HepG2 (cell line): ENCODE results near the gene PTMA. TPM values are rescaled to one million over a fixed set of nuclear protein-coding genes. Genes with fewer than 3 reads are reported as not detected.
A peak's percentile ranks its signal among the peaks of the same experiment; 100 is the strongest.

Experiments
- HES4 ChIP-seq: sonication (generic); formaldehyde crosslinking; IDR thresholded peaks from 2 replicates; pipeline ENCODE4 v1.9.0; 2021; ENCODE audit warnings: mild to moderate bottlenecking, missing genetic modification reagents, borderline replicate concordance
- NR1H2 ChIP-seq: sonication (generic); formaldehyde crosslinking; IDR thresholded peaks from 2 replicates; pipeline ENCODE4 v1.8.1; 2022; ENCODE audit warnings: low read depth, missing genetic modification reagents, borderline replicate concordance
- NRL ChIP-seq: sonication (generic); formaldehyde crosslinking; IDR thresholded peaks from 2 replicates; pipeline ENCODE4 v1.5.0; 2020; ENCODE audit warnings: missing genetic modification reagents, mild to moderate bottlenecking, moderate library complexity, borderline replicate concordance
- RCOR2 ChIP-seq: IDR thresholded peaks from 2 replicates; pipeline ENCODE4 v1.6.1; 2016; ENCODE audit warnings: missing biosample characterization, missing genetic modification reagents
- SATB2 ChIP-seq: sonication (generic); formaldehyde crosslinking; IDR thresholded peaks from 2 replicates; pipeline ENCODE4 v1.5.0; 2020; ENCODE audit warnings: missing genetic modification reagents
- SP5 ChIP-seq: IDR thresholded peaks from 2 replicates; pipeline ENCODE4 v1.6.1; 2016; ENCODE audit warnings: low read depth, borderline replicate concordance
- TBL1XR1 ChIP-seq: fragments of 150-350 bp; IDR thresholded peaks from 2 replicates; pipeline ENCODE4 v1.6.1; 2014; ENCODE audit warnings: borderline replicate concordance, low read length; ENCODE audit not compliant: partially characterized antibody
- TMF1 ChIP-seq: sonication (generic); formaldehyde crosslinking; IDR thresholded peaks from 2 replicates; pipeline ENCODE4 v1.8.1; 2022; ENCODE audit warnings: low read depth, missing genetic modification reagents
- ZFY ChIP-seq: sonication (generic); formaldehyde crosslinking; IDR thresholded peaks from 2 replicates; pipeline ENCODE4 v1.4.0; 2020; ENCODE audit warnings: missing genetic modification reagents
- ZKSCAN5 ChIP-seq: sonication (generic); formaldehyde crosslinking; IDR thresholded peaks from 2 replicates; pipeline ENCODE4 v1.5.1; 2020; ENCODE audit warnings: mild to moderate bottlenecking, missing genetic modification reagents
- ZNF607 ChIP-seq: sonication (generic); formaldehyde crosslinking; IDR thresholded peaks from 2 replicates; pipeline ENCODE4 v1.5.1; 2020; ENCODE audit warnings: missing genetic modification reagents, mild to moderate bottlenecking, borderline replicate concordance
- ZNF816 ChIP-seq: sonication (generic); formaldehyde crosslinking; IDR thresholded peaks from 2 replicates; pipeline ENCODE4 v1.8.0; 2022; ENCODE audit warnings: missing genetic modification reagents, mild to moderate bottlenecking, borderline replicate concordance
- polyA plus RNA-seq, 8 experiments: library from polyadenylated mRNA; depleted of rRNA in 3 of 8; stranded (reverse) in 7 of 8; unstranded in 1 of 8; fragments of >200 nt; fragmentation: Illumina TruSeq in 4 of 8; extraction: Trizol in 4 of 8; gene quantifications; 2 replicates each; pipeline versions ENCODE4 v1.2.1 to v1.2.3, GENCODE V29; 2011 to 2016; ENCODE audit warnings: low read depth in 4 of 8, missing spikeins in 1 of 8, mixed read lengths in 1 of 8; ENCODE audit not compliant: insufficient read depth in 1 of 8
- total RNA-seq, 5 experiments: library from RNA; depleted of rRNA; stranded (reverse); fragments of >200 nt; fragmentation: Illumina TruSeq; extraction: Trizol; gene quantifications; 2 replicates each; pipeline ENCODE4 v1.2.3, GENCODE V29; 2016; ENCODE audit warnings: low read depth in 1 of 5
- TF ChIP-seq, protein P1 (sequence below): sonication (generic); formaldehyde crosslinking; IDR thresholded peaks from 2 replicates; pipeline ENCODE4 v1.8.0; 2022; ENCODE audit warnings: missing genetic modification reagents, mild to moderate bottlenecking, inconsistent platforms, borderline replicate concordance
- TF ChIP-seq, protein P2 (sequence below): sonication (generic); formaldehyde crosslinking; IDR thresholded peaks from 2 replicates; pipeline ENCODE4; 2020; ENCODE audit warnings: missing genetic modification reagents, mild to moderate bottlenecking, borderline replicate concordance
- TF ChIP-seq, protein P3 (sequence below): sonication (generic); formaldehyde crosslinking; conservative IDR thresholded peaks from 2 replicates; pipeline ENCODE4 v1.4.0; 2020; ENCODE audit warnings: missing genetic modification reagents
- TF ChIP-seq, protein P4 (sequence below): sonication (generic); formaldehyde crosslinking; IDR thresholded peaks from 2 replicates; pipeline ENCODE4 v1.5.0; 2020; ENCODE audit warnings: mild to moderate bottlenecking, low read depth, missing genetic modification reagents, borderline replicate concordance
- TF ChIP-seq, protein P5 (sequence below): IDR thresholded peaks from 2 replicates; pipeline ENCODE4 v1.6.1; 2016

PTMA gene
- total and polyA plus RNA-seq, 2 of the 13 experiments (the other 11 are each of a cell fraction or from before 2014, with no cell fraction given): 190 to 1,086 TPM

DNA sequence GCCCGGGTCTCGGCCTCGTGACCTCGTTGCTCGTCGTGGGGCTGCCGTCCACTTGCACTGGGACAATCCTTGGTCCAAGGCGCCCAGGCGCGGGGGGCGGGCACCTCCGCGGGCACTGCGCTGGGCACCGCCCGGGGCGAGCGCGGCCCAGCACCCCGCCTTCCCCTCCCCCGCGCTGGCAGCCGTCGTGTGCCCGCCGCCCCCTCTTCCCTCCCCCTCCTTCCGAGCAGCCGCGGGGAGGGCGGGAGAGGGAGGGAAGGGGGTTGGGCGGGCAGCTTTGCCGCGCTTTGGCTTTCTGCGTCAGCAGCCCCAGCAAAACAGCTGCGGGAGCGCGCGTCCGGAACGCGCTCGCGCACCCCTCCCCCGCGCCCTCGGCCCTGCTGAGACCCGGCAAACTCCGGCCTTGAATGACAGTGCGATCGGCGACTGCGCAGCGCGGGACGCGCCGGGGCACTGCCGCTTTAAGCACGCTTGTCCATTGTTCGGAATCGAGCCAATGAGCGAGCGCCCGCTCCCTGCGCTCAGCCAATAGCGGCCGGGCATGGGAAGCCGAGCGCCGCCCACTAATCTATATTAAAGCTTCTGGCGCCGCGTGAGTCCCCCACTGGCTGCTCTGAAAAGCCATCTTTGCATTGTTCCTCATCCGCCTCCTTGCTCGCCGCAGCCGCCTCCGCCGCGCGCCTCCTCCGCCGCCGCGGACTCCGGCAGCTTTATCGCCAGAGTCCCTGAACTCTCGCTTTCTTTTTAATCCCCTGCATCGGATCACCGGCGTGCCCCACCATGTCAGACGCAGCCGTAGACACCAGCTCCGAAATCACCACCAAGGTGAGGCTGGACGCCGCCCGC is at the start of gene PTMA (continued):
- TF ChIP-seq ZKSCAN5 (CRISPR knock-in tag) (no peak), ZNF816 (CRISPR knock-in tag) (0 out of 2 replicates have a peak, but pooled peaks have one; percentile 67), RCOR2 (CRISPR knock-in tag) (no peak), NRL (CRISPR knock-in tag) (peak; percentile 93; the same call in 1 of the 2 replicates), ZNF607 (CRISPR knock-in tag) (no peak), SP5 (CRISPR knock-in tag) (no peak), HES4 (CRISPR knock-in tag) (no peak; the same call in 1 of the 2 replicates), NR1H2 (CRISPR knock-in tag) (no peak), TMF1 (peak; percentile 87; the same call in 1 of the 2 replicates), SATB2 (peak; percentile 51; the same call in 1 of the 2 replicates), TBL1XR1 (no peak), ZFY (CRISPR knock-in tag) (peak; percentile 47; the same call in 1 of the 2 replicates)
- TF ChIP-seq, protein P1, sequence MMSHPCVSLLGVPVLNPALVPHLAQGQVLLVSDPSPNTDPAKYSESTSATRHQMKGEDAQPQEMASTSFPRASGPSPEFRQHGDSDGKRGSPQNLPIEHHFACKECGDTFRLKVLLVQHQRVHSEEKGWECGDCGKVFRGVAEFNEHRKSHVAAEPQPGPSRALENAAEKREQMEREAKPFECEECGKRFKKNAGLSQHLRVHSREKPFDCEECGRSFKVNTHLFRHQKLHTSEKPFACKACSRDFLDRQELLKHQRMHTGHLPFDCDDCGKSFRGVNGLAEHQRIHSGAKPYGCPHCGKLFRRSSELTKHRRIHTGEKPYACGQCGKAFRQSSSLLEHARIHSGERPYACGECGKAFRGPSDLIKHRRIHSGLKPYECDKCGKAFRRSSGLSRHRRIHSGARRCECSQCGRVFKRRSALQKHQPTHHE (CRISPR knock-in tag): peak; percentile 70; the same call in 1 of the 2 replicates
- TF ChIP-seq, protein P2, sequence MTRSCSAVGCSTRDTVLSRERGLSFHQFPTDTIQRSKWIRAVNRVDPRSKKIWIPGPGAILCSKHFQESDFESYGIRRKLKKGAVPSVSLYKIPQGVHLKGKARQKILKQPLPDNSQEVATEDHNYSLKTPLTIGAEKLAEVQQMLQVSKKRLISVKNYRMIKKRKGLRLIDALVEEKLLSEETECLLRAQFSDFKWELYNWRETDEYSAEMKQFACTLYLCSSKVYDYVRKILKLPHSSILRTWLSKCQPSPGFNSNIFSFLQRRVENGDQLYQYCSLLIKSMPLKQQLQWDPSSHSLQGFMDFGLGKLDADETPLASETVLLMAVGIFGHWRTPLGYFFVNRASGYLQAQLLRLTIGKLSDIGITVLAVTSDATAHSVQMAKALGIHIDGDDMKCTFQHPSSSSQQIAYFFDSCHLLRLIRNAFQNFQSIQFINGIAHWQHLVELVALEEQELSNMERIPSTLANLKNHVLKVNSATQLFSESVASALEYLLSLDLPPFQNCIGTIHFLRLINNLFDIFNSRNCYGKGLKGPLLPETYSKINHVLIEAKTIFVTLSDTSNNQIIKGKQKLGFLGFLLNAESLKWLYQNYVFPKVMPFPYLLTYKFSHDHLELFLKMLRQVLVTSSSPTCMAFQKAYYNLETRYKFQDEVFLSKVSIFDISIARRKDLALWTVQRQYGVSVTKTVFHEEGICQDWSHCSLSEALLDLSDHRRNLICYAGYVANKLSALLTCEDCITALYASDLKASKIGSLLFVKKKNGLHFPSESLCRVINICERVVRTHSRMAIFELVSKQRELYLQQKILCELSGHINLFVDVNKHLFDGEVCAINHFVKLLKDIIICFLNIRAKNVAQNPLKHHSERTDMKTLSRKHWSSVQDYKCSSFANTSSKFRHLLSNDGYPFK: peak; percentile 93
- TF ChIP-seq, protein P3, sequence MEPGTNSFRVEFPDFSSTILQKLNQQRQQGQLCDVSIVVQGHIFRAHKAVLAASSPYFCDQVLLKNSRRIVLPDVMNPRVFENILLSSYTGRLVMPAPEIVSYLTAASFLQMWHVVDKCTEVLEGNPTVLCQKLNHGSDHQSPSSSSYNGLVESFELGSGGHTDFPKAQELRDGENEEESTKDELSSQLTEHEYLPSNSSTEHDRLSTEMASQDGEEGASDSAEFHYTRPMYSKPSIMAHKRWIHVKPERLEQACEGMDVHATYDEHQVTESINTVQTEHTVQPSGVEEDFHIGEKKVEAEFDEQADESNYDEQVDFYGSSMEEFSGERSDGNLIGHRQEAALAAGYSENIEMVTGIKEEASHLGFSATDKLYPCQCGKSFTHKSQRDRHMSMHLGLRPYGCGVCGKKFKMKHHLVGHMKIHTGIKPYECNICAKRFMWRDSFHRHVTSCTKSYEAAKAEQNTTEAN (CRISPR knock-in tag): no peak
- TF ChIP-seq, protein P4, sequence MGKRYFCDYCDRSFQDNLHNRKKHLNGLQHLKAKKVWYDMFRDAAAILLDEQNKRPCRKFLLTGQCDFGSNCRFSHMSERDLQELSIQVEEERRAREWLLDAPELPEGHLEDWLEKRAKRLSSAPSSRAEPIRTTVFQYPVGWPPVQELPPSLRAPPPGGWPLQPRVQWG (CRISPR knock-in tag): no peak
- TF ChIP-seq, protein P5, sequence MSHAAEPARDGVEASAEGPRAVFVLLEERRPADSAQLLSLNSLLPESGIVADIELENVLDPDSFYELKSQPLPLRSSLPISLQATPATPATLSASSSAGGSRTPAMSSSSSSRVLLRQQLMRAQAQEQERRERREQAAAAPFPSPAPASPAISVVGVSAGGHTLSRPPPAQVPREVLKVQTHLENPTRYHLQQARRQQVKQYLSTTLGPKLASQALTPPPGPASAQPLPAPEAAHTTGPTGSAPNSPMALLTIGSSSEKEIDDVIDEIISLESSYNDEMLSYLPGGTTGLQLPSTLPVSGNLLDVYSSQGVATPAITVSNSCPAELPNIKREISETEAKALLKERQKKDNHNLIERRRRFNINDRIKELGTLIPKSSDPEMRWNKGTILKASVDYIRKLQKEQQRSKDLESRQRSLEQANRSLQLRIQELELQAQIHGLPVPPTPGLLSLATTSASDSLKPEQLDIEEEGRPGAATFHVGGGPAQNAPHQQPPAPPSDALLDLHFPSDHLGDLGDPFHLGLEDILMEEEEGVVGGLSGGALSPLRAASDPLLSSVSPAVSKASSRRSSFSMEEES (CRISPR knock-in tag): no peak; the same call in 1 of the 2 replicates
